GM12801 (cell line): ENCODE measurements around the gene PRKCA.

ENCODE experiments used
- CTCF ChIP-seq: IDR thresholded peaks from one replicate; pipeline ENCODE4 v1.5.1; 2011; ENCODE audit warnings: control low read depth; ENCODE audit not compliant: insufficient read length; ENCODE audit errors: extremely low read depth

The PRKCA gene

GRCh38 chr17:66277191-66277590 lies 25.2 kb upstream of the PRKCA start:
- no peak for TF ChIP-seq CTCF

- no peak for TF ChIP-seq CTCF
These were observed 20.6 kb upstream of the PRKCA start for GRCh38 chr17:66281661-66282369.

GRCh38 chr17:66283296-66283934 lies 19.0 kb upstream of the PRKCA start:
- no peak for TF ChIP-seq CTCF

- TF ChIP-seq CTCF, result no peak
These were observed 18.4 kb upstream of the PRKCA start for GRCh38 chr17:66283971-66284370.

- no peak for TF ChIP-seq CTCF
These were observed 17.3 kb upstream of the PRKCA start for GRCh38 chr17:66285149-66285548.

- no peak for TF ChIP-seq CTCF
These were observed 14.5 kb upstream of the PRKCA start for GRCh38 chr17:66287911-66288310.

- TF ChIP-seq CTCF, result no peak
These were observed 12.2 kb upstream of the PRKCA start for GRCh38 chr17:66290101-66290722.
